Central memory CD8-positive, alpha-beta T cell (primary cell): ENCODE measurements around the gene RNF26.
"Not testable (repeated sequence)": the region's sequence is repeated elsewhere in the genome, so short reads cannot be mapped to it uniquely, and the experiment has no call there.

Experiments
- ATAC-seq: fragments of 150-1000 bp; cut with Tn5 transposase; replicated peaks from 2 replicates; pipeline ENCODE4 v1.10.0; 2022; ENCODE audit warnings: mild to moderate bottlenecking, moderate FRiP score, moderate number of reproducible peaks; ENCODE audit not compliant: poor library complexity, severe bottlenecking; ENCODE audit errors: extremely low read depth
- DNase-seq, 2 donors: peaks; one replicate each; pipeline ENCODE4 v3.0.0; 2021; ENCODE audit warnings: low spot score in 2 of 2
- H3K27ac Mint-ChIP-seq: one replicate; pipeline ENCODE4 v1.8.0; 2022; ENCODE audit warnings: low read depth, mild to moderate bottlenecking, moderate library complexity, mixed read lengths
- H3K27me3 Mint-ChIP-seq: one replicate; pipeline ENCODE4 v1.8.0; 2022; ENCODE audit warnings: mixed read lengths
- H3K36me3 Mint-ChIP-seq: one replicate; pipeline ENCODE4 v1.8.0; 2022; ENCODE audit warnings: mild to moderate bottlenecking, moderate library complexity, mixed read lengths; ENCODE audit not compliant: insufficient read depth
- H3K4me1 Mint-ChIP-seq: one replicate; pipeline ENCODE4 v1.8.0; 2022; ENCODE audit warnings: mixed read lengths
- H3K4me3 Mint-ChIP-seq: one replicate; pipeline ENCODE4 v1.8.0; 2022; ENCODE audit warnings: mild to moderate bottlenecking, moderate library complexity, mixed read lengths
- H3K9me3 Mint-ChIP-seq: one replicate; pipeline ENCODE4 v1.8.0; 2022; ENCODE audit warnings: mixed read lengths

RNF26 gene

GRCh38 chr11:119382513-119382912, 48.2 kb downstream of the RNF26 start:
- not testable (repeated sequence) for H3K4me1 Mint-ChIP-seq, H3K9me3 Mint-ChIP-seq, DNase-seq, H3K27me3 Mint-ChIP-seq, ATAC-seq, H3K27ac Mint-ChIP-seq, H3K4me3 Mint-ChIP-seq, H3K36me3 Mint-ChIP-seq

- Mint-ChIP-seq H3K36me3 (peaks cover 4% of the 10 kb centered on the region), H3K9me3 (no peaks in the 10 kb centered on the region), H3K4me1 (no peaks in the 10 kb centered on the region), H3K27ac (no peak overlapping the region), H3K27me3 (peaks cover under 1% of the 10 kb centered on the region), H3K4me3 (no peak overlapping the region)
- ATAC-seq (no peak), DNase-seq (no peak)
These were observed 50.0 kb downstream of the RNF26 start for GRCh38 chr11:119384332-119384731.
